ENCODE results near the gene ACOXL.

The ACOXL gene

DNA sequence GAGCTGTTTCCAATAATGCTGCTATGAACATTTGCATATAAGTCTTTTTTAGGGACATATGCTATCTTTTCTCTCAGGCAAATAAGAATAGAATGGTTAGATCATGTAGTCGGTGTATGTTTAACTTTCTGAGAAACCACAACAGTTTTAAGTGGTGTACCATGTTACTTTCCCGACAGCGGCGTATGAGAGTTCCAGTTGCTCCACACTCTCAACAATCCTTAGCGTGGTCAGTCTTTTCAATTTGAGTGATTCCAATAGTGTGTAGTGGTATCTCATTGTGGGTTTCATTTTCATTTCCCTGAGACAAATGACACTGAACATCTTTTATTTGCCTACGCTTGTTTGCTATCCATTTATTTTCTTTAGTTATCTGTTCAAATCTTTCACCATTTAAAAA lies 149.5 kb downstream of the ACOXL start:
- whole genome bisulfite sequencing, 2 experiments = 96 to 100% methylated on average over 4 to 6 of the region's 6 CpGs

DNA sequence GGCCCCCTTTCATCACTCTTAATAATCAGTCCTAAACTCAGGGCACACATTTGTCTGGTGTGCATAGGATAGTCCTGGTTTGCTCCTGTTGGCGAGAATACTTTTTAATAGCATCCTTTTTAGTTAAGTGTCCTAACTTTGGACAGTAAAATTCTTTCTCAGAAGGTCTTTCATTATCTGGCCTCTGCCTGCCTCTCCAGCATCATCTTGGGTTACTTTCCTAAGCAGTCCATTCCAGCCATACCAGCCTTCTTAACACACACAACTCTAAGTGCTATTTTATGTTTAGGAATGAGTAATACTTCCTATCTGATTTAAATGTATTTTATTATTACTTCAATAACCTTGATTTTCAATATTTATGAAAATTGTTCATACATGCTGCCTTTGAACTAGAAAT lies 151.0 kb downstream of the ACOXL start:
- Histone ChIP-seq H3K27me3 (ENCODE audit: control insufficient read depth, insufficient read depth, low read length, poor library complexity, severe bottlenecking) (no peaks in the 10 kb centered on the region), H3K36me3 (ENCODE audit: control insufficient read depth, insufficient read depth, low read length) (no peaks in the 10 kb centered on the region), H3K27ac (ENCODE audit: insufficient read depth, low read depth, low read length, poor library complexity, severe bottlenecking) (no peak overlapping the region), H3K4me3 (ENCODE audit: insufficient read depth, low read depth, low read length) (no peak overlapping the region), H3K9me3 (ENCODE audit: control insufficient read depth, low read length) (no peaks in the 10 kb centered on the region), H3K4me1 (ENCODE audit: control insufficient read depth, insufficient read depth, low read length) (no peaks in the 10 kb centered on the region)
- WGBS, 2 experiments = 93 to 100% methylated on average over 1 of the region's 1 CpG

More for the DNA sequence above, 149.5 kb downstream of the ACOXL start:
- Histone ChIP-seq H3K4me1 (ENCODE audit: control insufficient read depth, insufficient read depth, low read length) (no peaks in the 10 kb centered on the region), H3K4me3 (ENCODE audit: insufficient read depth, low read depth, low read length) (no peak overlapping the region), H3K36me3 (ENCODE audit: control insufficient read depth, insufficient read depth, low read length) (no peaks in the 10 kb centered on the region), H3K27ac (ENCODE audit: insufficient read depth, low read depth, low read length, poor library complexity, severe bottlenecking) (no peak overlapping the region), H3K9me3 (ENCODE audit: control insufficient read depth, low read length) (no peaks in the 10 kb centered on the region), H3K27me3 (ENCODE audit: control insufficient read depth, insufficient read depth, low read length, poor library complexity, severe bottlenecking) (no peaks in the 10 kb centered on the region)

DNA sequence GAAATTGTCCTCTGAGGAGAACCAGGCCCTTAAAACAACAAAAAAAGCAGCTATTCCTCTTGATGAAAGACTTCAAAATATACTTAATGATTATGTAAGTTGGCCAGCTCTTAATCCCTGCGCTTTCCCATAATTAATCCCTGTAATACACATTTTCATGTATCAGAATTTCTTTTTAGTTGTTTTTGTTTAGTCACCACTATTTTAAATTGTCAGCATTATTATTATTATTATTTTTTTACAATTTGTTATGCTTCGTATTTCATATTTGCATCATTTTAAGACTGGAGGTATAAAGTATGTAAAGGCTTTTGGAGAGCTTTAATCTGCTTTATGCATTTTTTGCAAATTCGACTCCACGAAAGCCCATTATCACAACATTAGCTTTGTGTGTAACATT lies 152.9 kb downstream of the ACOXL start:
- Histone ChIP-seq H3K27ac (ENCODE audit: insufficient read depth, low read depth, low read length, poor library complexity, severe bottlenecking) (no peak overlapping the region), H3K4me3 (ENCODE audit: insufficient read depth, low read depth, low read length) (no peak overlapping the region), H3K27me3 (ENCODE audit: control insufficient read depth, insufficient read depth, low read length, poor library complexity, severe bottlenecking) (no peaks in the 10 kb centered on the region), H3K36me3 (ENCODE audit: control insufficient read depth, insufficient read depth, low read length) (no peaks in the 10 kb centered on the region), H3K4me1 (ENCODE audit: control insufficient read depth, insufficient read depth, low read length) (no peaks in the 10 kb centered on the region), H3K9me3 (ENCODE audit: control insufficient read depth, low read length) (peaks cover under 1% of the 10 kb centered on the region)
- WGBS, 2 experiments = 88 to 100% methylated on average over 3 to 4 of the region's 4 CpGs

DNA sequence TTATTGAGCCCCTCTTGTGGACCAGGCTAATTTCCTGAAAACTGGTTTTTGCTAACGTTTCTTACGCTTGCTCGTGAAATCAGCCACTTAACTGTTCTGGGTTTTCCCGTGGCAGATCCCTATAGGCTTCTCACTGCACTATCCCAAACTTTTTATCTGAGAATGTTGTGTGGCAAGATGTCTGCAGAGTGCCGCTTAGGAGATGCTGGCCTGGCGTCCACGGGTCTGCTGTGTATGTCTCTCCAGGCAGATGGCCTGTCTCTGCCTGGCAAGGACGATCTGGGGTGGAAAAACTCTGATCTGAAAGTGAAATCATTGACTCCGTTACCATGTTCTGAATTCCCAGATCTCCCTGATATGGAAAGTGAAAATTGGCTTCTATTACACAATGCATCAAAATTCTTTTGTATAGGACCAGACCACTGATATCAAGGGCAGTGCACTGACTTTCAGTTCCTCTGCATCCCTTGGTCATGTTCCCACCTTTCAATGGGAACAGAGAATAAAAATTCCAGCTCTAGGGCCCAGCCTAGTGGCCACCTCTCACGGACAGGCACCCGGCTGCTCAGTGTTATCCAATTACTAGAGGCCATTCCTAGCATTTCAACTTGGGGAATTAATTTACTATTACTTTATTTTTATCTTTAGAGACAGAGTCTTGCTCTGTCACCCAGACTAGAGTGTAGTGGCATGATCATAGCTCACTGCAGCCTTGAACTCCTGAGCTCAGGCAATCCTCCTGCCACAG lies 154.6 kb downstream of the ACOXL start:
- no peaks in the 10 kb centered on the region for H3K36me3 ChIP-seq (ENCODE audit: control insufficient read depth, insufficient read depth, low read length)
- H3K27ac ChIP-seq (ENCODE audit: insufficient read depth, low read depth, low read length, poor library complexity, severe bottlenecking) = no peak overlapping the region
- WGBS, 2 experiments = 83 to 88% methylated on average over 11 of the region's 11 CpGs
- H3K4me3 ChIP-seq (ENCODE audit: insufficient read depth, low read depth, low read length) = no peak overlapping the region
- no peaks in the 10 kb centered on the region for H3K27me3 ChIP-seq (ENCODE audit: control insufficient read depth, insufficient read depth, low read length, poor library complexity, severe bottlenecking)
- no peaks in the 10 kb centered on the region for H3K4me1 ChIP-seq (ENCODE audit: control insufficient read depth, insufficient read depth, low read length)
- H3K9me3 ChIP-seq (ENCODE audit: control insufficient read depth, low read length) = peaks cover 5% of the 10 kb centered on the region

DNA sequence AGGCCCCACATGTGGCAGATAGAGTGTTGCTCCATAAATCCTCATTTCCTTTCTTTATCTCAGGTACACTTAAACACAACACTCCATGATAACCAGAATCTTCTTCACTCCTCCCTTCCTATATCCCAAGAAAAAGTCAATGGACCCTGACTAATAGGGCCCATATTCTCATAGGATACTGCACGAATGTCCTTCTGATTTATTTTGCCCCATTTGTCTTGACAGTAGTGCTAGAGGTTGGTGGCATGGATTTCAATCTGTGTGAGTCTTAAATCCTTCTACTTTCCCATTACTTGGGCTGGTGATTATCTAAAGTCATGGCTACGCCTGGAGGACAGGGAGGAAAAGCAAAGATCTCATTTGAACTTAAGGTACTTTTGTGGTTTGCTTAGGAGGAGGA lies 156.0 kb downstream of the ACOXL start:
- WGBS, 2 experiments = 93 to 94% methylated on average over 2 of the region's 2 CpGs
- H3K27me3 ChIP-seq (ENCODE audit: control insufficient read depth, insufficient read depth, low read length, poor library complexity, severe bottlenecking) = no peaks in the 10 kb centered on the region

DNA sequence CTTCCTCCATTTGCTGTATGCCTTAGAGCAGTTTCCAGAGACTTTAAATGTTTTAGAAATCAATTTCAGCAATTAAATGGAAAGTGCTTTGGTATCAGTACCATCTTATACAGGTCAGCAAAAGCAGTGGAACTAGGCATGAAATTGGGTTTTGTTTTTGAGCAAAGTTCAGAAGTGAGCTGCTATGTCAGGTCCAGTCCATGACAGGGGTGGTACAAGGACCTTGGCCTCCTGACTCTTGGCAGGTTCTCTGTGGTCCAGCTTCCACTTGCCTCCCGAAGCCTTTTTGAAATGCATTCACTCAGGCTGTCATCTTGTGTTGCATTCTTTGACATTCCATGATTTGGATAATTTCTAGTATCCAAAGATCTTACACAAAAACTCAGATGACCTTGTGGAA lies 159.3 kb downstream of the ACOXL start:
- 0% methylated on average over 1 of the region's 1 CpG; no CpG with 5 or more reads in 1 of the 2 experiments for WGBS, 2 experiments
- no peaks in the 10 kb centered on the region for H3K4me1 ChIP-seq (ENCODE audit: control insufficient read depth, insufficient read depth, low read length)
- no peaks in the 10 kb centered on the region for H3K27me3 ChIP-seq (ENCODE audit: control insufficient read depth, insufficient read depth, low read length, poor library complexity, severe bottlenecking)
- H3K4me3 ChIP-seq (ENCODE audit: insufficient read depth, low read depth, low read length) = no peak overlapping the region
- no peaks in the 10 kb centered on the region for H3K36me3 ChIP-seq (ENCODE audit: control insufficient read depth, insufficient read depth, low read length)
- peaks cover 5% of the 10 kb centered on the region for H3K9me3 ChIP-seq (ENCODE audit: control insufficient read depth, low read length)
- H3K27ac ChIP-seq (ENCODE audit: insufficient read depth, low read depth, low read length, poor library complexity, severe bottlenecking) = no peak overlapping the region

More for the DNA sequence above, 156.0 kb downstream of the ACOXL start:
- H3K36me3 ChIP-seq (ENCODE audit: control insufficient read depth, insufficient read depth, low read length) = no peaks in the 10 kb centered on the region
- H3K9me3 ChIP-seq (ENCODE audit: control insufficient read depth, low read length) = peaks cover 5% of the 10 kb centered on the region
- no peak overlapping the region for H3K4me3 ChIP-seq (ENCODE audit: insufficient read depth, low read depth, low read length)
- H3K4me1 ChIP-seq (ENCODE audit: control insufficient read depth, insufficient read depth, low read length) = no peaks in the 10 kb centered on the region
- H3K27ac ChIP-seq (ENCODE audit: insufficient read depth, low read depth, low read length, poor library complexity, severe bottlenecking) = no peak overlapping the region

DNA sequence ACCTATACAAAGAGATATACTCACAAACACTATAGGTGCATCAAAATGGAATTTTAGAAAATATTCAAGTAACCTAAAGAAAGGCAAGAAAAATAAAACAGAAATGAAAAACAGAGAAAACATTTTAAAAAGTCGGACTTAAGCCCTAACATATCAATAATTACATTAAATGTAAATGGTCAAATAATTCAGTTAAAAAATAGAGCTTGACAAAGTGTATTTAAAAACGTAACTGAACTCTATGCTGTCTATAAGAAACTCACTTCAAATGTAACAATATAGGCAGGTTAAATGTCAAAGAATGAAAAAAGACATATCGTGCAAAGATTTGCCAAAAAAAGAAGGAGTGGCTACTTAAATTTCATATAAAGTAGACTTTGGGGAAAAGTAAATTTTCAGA lies 163.9 kb downstream of the ACOXL start:
- 71% methylated on average over 2 of the region's 3 CpGs; no CpG with 5 or more reads in 1 of the 2 experiments for WGBS, 2 experiments
- Histone ChIP-seq H3K27me3 (ENCODE audit: control insufficient read depth, insufficient read depth, low read length, poor library complexity, severe bottlenecking) (no peaks in the 10 kb centered on the region), H3K27ac (ENCODE audit: insufficient read depth, low read depth, low read length, poor library complexity, severe bottlenecking) (no peak overlapping the region), H3K4me1 (ENCODE audit: control insufficient read depth, insufficient read depth, low read length) (no peaks in the 10 kb centered on the region), H3K36me3 (ENCODE audit: control insufficient read depth, insufficient read depth, low read length) (no peaks in the 10 kb centered on the region), H3K9me3 (ENCODE audit: control insufficient read depth, low read length) (no peaks in the 10 kb centered on the region), H3K4me3 (ENCODE audit: insufficient read depth, low read depth, low read length) (no peak overlapping the region)

DNA sequence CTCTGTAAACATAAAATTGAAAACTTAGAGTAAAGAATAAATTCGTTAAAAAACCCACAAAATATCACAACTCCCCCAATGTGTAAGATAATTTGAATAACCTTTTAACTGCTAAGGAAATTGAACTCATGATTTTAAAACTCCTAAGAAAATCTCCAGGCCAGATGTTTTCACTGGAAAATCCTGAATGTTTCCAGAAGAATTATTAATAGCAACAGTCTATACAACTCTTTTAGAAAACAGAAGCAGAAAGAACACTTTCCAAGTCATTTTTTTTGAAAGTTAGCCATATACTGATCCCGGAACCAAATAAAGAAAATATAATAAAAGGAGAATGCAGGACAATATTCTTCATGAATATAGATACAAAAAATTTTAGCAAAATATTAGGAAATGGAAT lies 165.6 kb downstream of the ACOXL start:
- WGBS, 2 experiments = 33% methylated on average over 1 of the region's 2 CpGs; no CpG with 5 or more reads in 1 of the 2 experiments
- H3K36me3 ChIP-seq (ENCODE audit: control insufficient read depth, insufficient read depth, low read length) = no peaks in the 10 kb centered on the region
- H3K27me3 ChIP-seq (ENCODE audit: control insufficient read depth, insufficient read depth, low read length, poor library complexity, severe bottlenecking) = no peaks in the 10 kb centered on the region
- no peak overlapping the region for H3K4me3 ChIP-seq (ENCODE audit: insufficient read depth, low read depth, low read length)
- no peaks in the 10 kb centered on the region for H3K4me1 ChIP-seq (ENCODE audit: control insufficient read depth, insufficient read depth, low read length)
- no peak overlapping the region for H3K27ac ChIP-seq (ENCODE audit: insufficient read depth, low read depth, low read length, poor library complexity, severe bottlenecking)
- H3K9me3 ChIP-seq (ENCODE audit: control insufficient read depth, low read length) = no peaks in the 10 kb centered on the region

DNA sequence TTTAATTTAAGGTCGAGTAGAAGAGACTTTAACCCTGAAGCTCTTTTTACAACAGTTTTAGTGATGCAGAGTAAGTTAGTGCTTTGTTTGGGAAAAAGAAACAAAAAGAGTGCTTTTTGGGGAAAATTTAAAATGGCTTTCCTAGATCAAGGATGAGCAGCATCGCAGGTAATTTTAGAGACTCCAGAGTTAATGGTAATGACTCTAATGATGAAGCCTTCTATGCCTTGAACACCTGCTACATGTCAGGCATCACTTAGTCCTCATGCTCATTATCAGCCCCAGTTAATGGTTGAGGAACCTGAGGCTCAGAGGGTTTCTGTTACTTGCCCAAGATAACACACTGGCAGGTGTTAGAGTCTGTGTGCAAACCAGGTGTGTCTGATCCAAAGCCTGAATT lies 167.8 kb downstream of the ACOXL start:
- Histone ChIP-seq H3K9me3 (ENCODE audit: control insufficient read depth, low read length) (no peaks in the 10 kb centered on the region), H3K36me3 (ENCODE audit: control insufficient read depth, insufficient read depth, low read length) (no peaks in the 10 kb centered on the region), H3K27me3 (ENCODE audit: control insufficient read depth, insufficient read depth, low read length, poor library complexity, severe bottlenecking) (no peaks in the 10 kb centered on the region), H3K27ac (ENCODE audit: insufficient read depth, low read depth, low read length, poor library complexity, severe bottlenecking) (no peak overlapping the region), H3K4me3 (ENCODE audit: insufficient read depth, low read depth, low read length) (no peak overlapping the region), H3K4me1 (ENCODE audit: control insufficient read depth, insufficient read depth, low read length) (no peaks in the 10 kb centered on the region)
- WGBS, 2 experiments = 70 to 82% methylated on average over 2 of the region's 2 CpGs

DNA sequence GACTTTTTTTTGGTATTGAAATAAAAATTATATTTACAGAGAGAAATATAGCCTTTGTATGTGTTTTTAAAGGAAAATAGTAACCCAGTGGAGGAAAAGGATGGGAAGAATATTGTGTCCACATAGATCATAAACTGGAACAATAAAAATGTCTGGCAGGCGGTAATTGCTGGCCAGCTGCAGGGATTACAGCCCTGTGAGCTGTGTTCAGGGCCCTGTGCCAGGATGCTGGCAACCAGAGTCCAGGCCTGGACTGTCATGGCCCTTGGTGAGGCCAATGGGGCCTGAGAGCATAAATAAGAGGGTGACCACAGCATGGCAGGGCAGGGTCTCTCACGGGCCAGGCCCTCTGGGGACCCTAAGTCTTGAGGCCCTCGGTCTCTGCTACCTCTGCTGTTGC lies 171.2 kb downstream of the ACOXL start:
- Histone ChIP-seq H3K4me1 (ENCODE audit: control insufficient read depth, insufficient read depth, low read length) (no peaks in the 10 kb centered on the region), H3K27me3 (ENCODE audit: control insufficient read depth, insufficient read depth, low read length, poor library complexity, severe bottlenecking) (no peaks in the 10 kb centered on the region), H3K4me3 (ENCODE audit: insufficient read depth, low read depth, low read length) (no peak overlapping the region), H3K27ac (ENCODE audit: insufficient read depth, low read depth, low read length, poor library complexity, severe bottlenecking) (no peak overlapping the region), H3K9me3 (ENCODE audit: control insufficient read depth, low read length) (no peaks in the 10 kb centered on the region), H3K36me3 (ENCODE audit: control insufficient read depth, insufficient read depth, low read length) (no peaks in the 10 kb centered on the region)
- 96% methylated on average over 3 of the region's 3 CpGs for WGBS, 2 experiments

Data from ectodermal cell (in vitro differentiated cells).